ENCODE results near the gene RBX1.

The RBX1 gene

DNA sequence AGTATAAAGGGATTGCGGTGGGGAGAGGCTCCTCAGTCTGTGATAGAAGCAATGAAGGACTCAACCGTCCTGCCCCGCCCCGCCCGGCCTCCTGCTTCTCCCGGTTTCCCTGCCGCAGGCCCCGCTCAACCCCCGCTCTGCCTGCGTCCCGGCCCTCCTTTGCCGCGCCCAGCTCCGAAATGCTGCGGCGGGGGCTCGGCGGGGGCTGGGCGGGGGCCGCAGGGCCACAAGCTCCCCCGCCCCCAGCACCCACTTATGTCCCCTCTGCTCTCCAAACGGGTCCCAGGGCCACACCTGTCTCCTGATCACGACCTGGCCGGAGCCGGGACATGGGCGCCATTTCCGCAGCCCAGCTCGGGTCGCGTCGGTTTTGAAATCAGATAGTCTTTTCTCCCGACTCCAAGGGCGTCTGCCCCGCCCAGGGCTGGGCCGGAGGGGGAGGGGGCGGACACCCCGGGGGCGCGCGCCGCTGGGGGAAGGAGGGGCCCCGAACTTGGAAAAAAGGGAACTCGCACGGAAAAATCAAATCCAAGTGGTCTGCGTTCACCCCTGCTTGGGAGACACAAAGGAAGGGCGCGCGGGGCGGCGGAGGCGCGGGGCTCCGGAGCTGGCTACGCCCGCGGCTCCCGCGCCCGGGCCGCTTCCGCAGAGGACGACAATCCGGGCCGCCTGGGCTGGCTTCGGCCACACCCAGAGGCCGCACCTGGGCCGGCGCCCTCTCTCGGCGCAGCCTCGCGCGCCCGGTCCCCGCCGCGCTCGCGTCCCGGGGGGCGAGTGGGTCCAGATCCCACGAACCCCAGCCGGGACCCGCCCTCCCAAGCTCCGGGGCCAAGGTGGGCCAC, 70.7 kb downstream of the RBX1 start:
- no peaks in the 10 kb centered on the region for H3K9me3 ChIP-seq
- peak; percentile 70 for DNase-seq
- H3K4me1 ChIP-seq: peaks cover 3% of the 10 kb centered on the region
- H3K27me3 ChIP-seq: no peaks in the 10 kb centered on the region
- TF ChIP-seq, protein P1, sequence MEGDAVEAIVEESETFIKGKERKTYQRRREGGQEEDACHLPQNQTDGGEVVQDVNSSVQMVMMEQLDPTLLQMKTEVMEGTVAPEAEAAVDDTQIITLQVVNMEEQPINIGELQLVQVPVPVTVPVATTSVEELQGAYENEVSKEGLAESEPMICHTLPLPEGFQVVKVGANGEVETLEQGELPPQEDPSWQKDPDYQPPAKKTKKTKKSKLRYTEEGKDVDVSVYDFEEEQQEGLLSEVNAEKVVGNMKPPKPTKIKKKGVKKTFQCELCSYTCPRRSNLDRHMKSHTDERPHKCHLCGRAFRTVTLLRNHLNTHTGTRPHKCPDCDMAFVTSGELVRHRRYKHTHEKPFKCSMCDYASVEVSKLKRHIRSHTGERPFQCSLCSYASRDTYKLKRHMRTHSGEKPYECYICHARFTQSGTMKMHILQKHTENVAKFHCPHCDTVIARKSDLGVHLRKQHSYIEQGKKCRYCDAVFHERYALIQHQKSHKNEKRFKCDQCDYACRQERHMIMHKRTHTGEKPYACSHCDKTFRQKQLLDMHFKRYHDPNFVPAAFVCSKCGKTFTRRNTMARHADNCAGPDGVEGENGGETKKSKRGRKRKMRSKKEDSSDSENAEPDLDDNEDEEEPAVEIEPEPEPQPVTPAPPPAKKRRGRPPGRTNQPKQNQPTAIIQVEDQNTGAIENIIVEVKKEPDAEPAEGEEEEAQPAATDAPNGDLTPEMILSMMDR (IDR thresholded peaks at IDR 0.05; ENCODE audit: low read depth, low read length): no peak
- H3K4me3 ChIP-seq (ENCODE audit: low read depth, low read length): peak overlapping the region; percentile 71
- no peaks in the 10 kb centered on the region for H3K36me3 ChIP-seq

DNA sequence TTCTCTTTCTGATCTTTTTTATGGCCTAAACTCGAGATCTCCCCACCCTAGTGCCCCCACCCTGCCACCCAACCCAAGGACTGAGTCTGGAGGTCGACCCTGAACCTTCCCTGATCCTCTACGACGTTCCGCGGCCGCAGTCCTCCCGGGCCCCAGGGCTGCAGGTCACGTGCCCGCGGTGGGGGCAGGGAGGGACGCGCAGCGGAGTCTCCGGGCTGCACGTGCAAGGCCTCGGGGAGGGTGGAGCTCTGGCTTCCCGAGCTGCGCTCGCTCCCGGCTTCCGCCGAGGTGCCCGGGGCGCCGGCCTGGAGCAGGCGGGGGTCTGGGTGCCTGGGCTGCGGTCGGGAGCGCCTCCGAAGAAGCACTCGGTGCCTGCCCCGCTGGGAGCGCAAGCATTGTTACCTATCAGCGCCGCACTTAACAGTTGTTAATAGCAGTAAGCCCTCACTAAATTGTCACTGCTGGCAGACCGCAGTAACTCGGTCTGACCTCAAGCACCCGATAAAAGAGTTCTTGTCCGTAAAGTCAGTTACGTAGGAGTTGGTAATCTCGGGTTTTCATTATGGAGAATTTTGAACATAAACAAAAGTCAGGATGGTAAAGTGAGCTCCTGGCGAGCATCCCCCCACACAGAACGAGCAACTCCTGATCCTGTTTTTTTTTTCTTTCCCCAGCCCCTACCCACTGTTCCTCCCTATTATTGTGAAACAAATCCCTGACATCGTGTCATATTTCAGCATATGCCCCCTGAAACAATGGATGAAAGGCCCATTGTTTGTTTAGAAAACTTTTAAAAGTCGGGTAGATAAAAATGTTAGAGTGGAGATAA, 71.5 kb downstream of the RBX1 start:
- H3K4me3 ChIP-seq (ENCODE audit: low read depth, low read length): peak overlapping the region; percentile 71

More for the DNA sequence above, 71.5 kb downstream of the RBX1 start:
- no peaks in the 10 kb centered on the region for H3K36me3 ChIP-seq
- no peaks in the 10 kb centered on the region for H3K27me3 ChIP-seq
- peaks cover 3% of the 10 kb centered on the region for H3K4me1 ChIP-seq
- H3K9me3 ChIP-seq: no peaks in the 10 kb centered on the region
- TF ChIP-seq, protein P1 (IDR thresholded peaks at IDR 0.05; ENCODE audit: low read depth, low read length): no peak
- DNase-seq: peak; percentile 98

All from BE2C (cell line).